Gastroesophageal sphincter (tissue), 3 donors: ENCODE data around the gene MACROH2A2.

Source experiments
- CTCF ChIP-seq, 4 experiments: fragments of 200-600 bp in 2 of 4; fragments of 450-650 bp in 2 of 4; sonication (generic) in 1 of 4; IDR thresholded peaks; one replicate each; pipeline ENCODE4 v1.5.1; 2017 to 2019; ENCODE audit warnings: antibody characterized with exemption in 4 of 4, mild to moderate bottlenecking in 2 of 4, moderate library complexity in 2 of 4
- POLR2A ChIP-seq, 2 donors: fragments of 450-650 bp; IDR thresholded peaks; one replicate each; pipeline ENCODE4 v1.6.1; 2017; ENCODE audit warnings: antibody characterized with exemption in 2 of 2, mild to moderate bottlenecking in 2 of 2, moderate library complexity in 1 of 2
- POLR2AphosphoS5 ChIP-seq: sonication (generic); formaldehyde crosslinking; IDR thresholded peaks from one replicate; pipeline ENCODE4 v1.6.1; 2017; ENCODE audit warnings: antibody characterized with exemption

- no peak for TF ChIP-seq POLR2AphosphoS5
- TF ChIP-seq CTCF (IDR thresholded peaks at IDR 0.05) = no peak
- no peak for TF ChIP-seq POLR2A (IDR thresholded peaks at IDR 0.05)
Observed at GRCh38 chr10:70137927-70138883, 85.6 kb downstream of the MACROH2A2 start.
